GOT3 (cell line): ENCODE data around the gene CSTPP1.
"Not testable (repeated sequence)": the region's sequence is repeated elsewhere in the genome, so short reads cannot be mapped to it uniquely, and the experiment has no call there.

Experiments
- DNase-seq: peaks from one replicate; lab custom pipeline; 2025; ENCODE audit warnings: mixed read lengths; lab: John Stamatoyannopoulos, UW

Gene CSTPP1

DNA sequence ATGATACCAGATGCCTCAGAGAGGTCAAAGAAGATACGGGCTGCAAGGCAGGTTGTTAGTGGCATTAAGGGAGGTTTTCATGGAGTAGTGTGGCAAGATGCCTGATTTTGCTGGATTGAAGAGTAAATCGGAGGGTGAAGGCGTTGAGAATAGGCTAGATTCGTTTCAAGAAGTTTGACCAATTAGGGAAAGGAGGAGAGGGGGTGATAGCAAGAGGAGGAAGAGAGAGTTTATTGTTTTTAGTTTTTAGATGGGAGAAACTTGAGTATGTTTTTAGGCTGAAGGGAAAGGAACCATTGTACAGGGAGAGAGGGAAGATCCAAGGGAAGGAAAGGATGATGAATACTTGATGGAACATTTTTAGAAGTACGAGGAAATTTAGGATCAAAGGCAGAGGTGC is 16.5 kb downstream of the CSTPP1 start:
- no peak for DNase-seq

DNA sequence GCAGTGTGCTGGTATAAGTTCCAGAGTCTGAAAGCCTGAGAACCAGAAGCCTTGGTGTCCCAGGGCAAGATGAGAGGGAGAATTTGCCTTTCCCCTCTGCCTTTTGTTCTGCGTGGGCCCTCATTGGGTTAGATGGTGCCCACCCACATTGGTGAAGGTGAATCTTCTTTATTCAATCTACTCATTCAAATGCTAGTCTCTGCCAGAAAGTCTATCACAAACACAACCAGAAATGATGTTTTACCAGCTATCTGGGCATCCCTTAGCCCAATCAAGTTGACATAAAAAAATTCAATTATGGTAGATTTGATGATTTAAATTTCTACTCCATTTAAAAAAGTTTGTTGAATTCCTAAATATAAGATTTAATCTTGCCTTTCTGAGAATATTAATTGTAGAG is 22.2 kb downstream of the CSTPP1 start:
- DNase-seq = no peak

DNA sequence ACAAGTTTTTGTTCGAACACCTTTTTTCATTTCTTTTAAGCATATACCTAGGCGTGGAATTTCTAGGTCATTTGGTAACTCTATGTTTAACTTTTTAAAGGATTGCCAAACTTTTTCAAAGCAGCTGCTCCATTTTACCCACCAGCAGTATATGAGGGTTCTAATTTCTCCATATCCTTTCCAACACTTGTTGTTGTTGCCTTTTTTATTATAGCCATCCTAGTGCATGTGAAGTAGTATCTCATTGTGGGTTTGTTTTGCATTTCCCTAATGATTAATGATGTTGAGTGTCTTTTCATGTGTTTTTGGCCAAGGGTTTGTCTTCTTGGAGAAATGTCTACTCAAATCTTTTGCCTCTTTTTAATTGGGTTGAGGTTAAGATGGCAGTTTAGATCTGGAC is 24.5 kb downstream of the CSTPP1 start:
- DNase-seq = no peak

DNA sequence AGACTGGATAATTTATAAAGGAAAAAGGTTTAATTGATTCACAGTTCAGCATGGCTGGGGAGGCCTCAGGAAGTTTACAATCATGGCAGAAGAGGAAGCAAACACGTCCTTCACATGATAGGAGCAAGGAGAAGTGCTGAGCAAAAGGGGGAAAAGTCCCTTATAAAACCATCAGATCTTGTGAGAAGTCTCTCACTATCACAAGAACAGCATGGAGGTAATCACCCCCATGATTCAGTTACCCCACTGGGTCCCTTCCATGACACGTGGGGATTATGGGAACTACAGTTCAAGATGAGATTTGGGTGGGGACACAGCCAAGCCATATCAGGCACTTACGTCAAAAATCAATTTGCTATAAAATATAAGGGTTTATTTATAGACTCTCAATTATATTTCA is 25.3 kb downstream of the CSTPP1 start:
- not testable (repeated sequence) for DNase-seq

DNA sequence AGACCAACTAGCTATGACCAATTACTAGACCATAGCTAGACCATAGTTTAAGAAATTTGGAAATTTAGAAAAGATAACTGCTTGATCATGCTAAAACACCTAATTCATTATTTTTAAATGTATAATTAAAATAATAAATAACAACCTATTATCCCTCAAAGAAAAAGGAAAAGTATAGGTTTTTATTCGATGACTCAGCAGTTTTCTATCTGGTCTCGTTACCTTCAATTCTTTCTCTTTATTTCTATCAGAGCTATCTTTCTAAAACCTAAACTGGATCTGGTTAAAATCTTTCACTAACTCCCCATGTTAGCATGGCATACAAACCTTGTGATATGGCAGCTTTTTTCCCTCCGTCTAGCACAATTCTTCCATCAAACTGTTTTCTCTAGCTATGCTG is 27.3 kb downstream of the CSTPP1 start:
- no peak for DNase-seq

DNA sequence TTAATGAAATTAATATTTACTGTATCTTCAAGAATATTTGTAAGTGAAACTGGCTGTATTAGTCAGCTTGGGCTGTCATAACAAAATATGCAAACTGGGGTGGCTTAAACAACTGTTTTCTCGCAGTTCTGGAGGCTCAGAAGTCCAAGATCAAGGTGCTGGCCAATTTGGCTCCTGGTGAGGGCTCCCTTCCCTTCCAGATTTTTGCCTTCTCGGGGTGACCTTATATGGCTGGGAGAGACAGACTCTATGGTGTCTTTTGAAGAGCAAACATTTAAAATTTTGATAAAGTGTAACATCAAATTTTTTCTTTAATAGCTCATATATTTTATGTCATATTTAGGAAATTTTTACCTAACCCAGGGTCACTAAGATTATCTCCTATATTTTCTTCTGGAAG is 30.2 kb downstream of the CSTPP1 start:
- DNase-seq = no peak

DNA sequence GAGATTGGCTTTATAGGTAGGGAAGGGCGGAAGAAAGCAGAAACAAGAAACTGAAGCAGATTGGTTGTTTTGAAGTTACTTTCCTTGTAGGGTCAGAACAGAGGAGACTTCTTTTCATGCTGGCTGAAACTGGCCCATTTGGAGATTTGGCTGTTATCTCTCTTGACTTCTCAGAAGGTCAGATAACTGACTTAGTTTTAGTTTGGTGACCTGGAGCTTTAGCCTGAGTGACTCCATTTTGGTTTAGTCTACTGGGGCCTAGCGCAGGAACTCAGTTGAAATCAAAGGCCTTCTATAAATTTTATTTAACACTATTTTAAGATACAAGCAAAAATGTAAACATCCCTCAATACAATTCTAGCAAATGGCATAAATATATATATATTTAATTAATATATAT is 31.4 kb downstream of the CSTPP1 start:
- no peak for DNase-seq

DNA sequence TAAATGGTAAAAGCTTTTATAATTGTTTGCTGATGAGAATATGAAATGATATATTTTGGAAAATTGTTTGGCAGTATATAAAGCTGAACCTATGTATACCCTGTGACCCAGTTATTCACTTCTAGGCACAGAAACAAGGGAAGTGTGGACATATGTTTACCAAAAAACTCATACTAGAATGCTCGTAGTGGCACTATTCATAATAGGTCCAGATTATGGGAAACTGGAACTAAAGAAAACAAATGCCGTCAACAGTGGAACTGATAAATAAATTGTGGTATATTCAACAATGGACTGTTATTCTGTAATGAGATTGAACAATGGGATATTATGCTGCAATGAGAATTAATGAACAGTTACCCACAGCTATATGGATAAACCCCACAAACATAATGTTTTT is 32.8 kb downstream of the CSTPP1 start:
- DNase-seq = no peak

DNA sequence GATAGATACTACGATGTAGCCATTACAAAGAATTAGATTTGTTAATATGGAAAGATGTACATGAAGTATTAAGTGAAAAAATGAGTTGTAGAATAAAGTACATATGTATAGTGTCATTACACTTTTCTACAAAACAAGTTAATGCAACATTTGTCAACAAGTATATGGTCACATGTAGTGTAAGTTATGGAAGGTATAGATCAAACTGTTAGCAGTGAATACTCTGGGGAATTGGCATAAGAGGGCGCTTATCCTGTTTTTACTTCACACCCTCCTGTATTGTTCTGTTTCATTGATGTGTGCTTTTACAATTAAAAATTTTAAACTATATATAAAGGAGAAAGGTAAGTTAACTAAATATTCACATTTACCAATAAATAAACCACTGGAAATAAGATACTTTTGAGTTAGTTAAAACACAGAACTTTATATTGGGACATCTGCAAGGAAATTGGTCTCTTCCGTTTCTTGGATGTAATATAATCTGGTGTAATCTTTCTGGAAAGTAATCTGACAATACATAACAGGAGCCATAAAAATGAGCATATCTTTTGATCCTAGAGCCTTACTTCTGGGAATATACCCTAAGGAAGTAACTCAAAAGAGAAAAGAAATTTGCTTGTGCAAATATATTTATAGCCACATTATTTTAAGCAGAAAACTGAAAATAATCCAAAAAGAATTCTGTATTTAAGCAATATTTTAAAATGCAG is 34.5 kb downstream of the CSTPP1 start:
- no peak for DNase-seq

DNA sequence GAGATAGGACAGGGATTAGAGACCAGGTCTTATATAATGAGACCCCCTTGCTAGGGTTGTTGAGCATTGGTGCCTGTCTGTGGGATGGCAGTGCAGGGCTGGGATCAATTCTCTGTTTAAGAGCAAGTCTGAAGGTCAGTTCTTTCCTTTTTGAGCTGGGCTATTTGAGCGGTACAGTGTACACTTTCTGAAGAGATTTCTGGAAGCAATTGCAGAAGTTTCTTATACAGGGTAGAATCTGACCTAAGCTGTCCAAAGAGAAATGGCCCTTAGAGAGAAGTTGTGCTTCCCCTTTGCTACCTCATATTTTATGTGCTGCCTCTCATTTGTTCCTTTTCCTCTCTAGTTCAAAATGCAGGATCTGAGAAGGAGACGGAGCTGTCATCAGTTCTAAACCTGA is 35.8 kb downstream of the CSTPP1 start:
- DNase-seq = no peak

DNA sequence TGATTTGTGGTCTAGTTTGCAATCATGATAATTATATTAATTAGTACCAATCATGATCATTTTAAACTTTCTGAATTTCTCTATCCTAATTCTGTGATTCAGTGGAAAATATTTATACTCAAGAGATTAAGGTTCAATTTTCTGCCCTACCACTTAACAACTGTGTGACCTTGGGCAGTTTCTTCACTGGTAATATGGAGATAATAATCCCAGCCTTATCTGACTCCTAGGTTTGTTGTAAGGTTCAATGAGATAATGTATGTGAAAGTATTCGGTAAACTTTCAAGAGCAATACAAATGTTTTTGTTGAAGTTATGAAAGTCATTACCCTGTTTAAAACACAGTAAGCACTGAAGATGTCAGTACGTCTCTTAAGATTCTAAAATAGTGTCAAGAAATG is 36.3 kb downstream of the CSTPP1 start:
- no peak for DNase-seq

DNA sequence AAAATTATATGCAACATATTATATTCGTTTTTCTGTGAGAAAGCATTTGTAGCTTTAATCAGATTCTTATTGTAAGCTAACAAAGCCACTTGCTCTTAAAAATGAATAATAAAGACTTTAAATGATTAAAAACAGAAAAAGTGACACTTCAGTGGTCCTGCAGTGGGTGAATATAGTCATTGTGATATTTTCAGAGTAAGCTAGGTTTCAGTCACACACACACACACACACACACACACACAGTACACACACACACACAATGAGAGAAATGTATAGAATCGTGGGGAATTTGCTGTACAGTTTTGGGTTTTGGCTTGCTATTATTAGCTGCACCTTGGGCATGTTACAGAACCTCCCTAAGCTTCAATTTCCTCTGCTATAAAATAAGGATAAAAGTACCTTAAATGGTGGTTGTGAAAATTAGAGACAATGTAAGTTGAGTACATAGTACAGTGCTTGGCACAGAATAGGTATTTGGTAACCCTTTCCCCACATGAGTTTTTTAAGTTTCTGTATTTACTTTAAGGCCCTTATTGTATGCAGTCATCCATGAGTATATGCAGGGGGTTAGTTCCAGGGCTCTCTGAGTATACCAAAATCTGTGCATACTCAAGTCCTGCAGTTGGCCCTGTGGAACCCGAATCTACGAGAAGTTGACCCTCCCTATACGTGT is 39.8 kb downstream of the CSTPP1 start:
- no peak for DNase-seq

DNA sequence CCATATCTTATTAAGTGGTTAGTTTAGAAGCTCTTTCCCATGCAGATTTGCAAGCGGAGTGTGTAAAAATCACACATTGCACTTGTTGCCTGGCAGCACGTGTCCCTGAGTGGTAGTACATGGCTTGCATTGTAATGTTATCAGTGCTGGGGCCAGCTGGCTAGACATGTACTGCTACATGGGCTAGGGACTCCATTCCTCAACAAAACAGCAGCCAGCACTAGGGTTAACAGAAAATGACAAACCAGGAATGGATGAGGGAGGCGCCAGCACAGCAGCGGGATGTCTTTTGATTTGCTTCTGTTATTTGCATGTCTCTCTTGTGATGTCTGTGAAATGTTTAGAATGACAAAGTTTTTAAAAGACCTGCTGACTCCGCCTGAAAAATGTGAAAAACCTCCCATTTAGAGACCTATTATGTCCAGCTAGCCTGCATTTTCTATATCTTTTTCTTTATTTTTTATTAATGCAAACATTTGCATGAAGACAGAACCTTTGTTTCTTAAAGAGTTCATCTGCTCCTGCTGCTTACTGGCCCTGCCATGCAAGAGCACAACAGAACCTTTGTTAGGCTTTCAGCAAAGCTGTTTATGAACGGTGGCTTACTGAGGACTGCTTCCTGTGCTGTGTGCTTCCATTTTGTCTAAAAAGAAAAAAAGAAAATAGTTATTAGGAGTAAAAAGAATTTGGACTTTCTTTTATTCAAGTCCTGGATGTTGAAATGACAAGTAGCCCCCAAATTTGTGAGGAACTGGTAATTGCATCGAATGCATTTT is 40.7 kb downstream of the CSTPP1 start:
- DNase-seq = no peak

DNA sequence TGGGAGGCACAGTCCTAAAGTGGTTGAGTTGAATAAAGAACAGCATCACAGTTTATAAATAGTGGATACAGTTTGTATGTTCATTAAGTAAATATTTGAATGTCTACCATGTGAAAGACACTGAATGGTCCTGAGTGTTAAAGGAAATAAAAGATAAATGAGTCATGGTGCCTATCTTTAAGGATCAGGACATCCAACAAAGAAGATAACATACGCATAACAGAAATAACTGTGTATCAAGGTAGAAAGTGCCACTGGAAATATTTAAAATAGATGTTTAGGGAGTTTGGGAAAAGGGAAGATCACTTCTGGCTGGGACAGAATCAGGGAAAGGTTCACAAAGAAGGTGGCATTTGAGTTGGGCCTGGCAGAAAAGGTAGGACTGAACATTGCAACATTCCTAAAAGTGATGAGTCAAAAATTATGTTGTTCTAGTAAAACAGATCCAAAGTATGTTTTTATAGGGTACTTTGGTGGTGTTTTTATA is 41.5 kb downstream of the CSTPP1 start:
- DNase-seq = no peak

DNA sequence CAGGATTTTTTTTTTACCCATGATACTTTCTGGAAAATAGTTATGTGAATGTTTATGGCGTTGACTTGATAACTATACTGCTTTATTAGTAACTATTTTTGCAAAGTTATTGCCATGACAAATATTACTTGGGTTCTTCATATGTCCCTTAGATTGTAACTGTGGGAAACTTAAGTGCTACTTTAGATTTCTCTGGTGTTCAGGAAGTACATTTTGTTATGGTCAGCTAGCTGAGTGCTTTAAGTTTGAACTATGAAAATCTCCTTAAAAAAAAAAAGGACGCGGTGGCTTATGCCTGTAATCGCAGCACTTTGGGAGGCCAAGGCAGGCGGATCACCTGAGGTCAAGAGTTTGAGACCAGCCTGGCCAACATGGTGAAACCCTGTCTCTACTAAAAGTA is 42.8 kb downstream of the CSTPP1 start:
- no peak for DNase-seq

DNA sequence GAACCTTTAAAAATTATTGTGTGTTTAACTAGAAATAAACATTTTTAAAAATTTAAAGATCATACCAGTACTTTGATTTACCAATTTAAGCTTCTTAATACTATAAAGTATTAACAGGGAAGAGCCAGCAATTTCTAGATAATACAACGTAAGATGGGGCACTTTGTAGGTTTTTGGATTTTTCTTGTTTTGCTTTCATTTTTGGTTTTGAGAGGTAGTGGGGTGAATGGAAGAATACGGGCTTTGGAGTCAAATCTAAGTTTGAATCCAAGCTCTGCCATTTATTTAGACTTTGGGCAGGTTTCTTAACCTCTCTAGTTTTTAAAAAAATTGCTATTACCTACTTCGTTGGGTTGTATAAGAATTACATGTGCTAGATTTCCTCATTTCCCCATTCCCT is 44.9 kb downstream of the CSTPP1 start:
- DNase-seq = no peak

DNA sequence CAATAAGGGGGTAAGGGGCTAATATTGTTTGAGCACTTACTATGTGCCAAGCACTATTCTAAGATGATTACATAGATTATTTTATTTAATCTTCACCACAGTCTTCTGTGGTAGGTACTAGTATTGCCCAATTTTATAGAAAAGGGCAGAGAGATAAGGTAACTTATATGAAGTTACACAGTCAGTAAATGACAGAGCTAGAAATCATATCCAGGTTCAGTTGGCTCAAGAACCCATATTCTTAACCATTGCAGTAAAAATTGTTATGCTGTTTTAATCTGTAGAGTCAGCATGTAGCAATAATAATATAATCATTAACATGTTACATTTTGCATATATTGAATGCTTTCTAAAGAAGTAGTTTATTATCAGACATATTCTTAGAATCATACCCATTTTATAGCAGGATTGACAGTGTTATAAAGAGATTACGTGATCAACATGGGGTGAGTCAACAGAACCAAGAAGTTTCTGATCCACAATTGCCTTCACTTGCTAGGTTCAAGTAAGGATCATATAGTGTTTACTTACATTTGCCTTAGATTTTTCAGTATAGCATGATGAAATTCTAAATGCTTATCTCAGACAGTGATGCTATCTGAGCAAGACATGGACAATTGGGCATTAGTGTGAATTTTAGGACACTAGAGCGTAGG is 46.4 kb downstream of the CSTPP1 start:
- DNase-seq = no peak

DNA sequence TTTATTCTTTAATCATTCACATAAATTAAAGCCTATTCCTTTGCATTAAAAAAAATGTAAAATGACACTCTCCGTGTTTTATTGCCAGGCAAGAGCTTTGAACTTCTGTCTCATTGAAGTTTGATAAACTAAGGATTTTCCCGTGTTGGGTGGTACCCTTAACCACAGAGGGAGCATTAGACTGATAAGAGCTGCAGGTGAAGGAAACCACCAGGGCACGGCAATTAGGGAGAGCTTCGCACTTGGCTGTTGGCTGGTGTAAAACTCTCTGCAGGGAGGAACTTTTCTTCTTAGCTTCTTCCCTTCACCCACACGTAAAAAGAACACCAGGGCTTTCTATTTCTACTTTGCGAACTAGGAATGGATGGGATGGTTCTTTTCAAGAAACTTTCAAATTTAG is 47.0 kb downstream of the CSTPP1 start:
- no peak for DNase-seq

DNA sequence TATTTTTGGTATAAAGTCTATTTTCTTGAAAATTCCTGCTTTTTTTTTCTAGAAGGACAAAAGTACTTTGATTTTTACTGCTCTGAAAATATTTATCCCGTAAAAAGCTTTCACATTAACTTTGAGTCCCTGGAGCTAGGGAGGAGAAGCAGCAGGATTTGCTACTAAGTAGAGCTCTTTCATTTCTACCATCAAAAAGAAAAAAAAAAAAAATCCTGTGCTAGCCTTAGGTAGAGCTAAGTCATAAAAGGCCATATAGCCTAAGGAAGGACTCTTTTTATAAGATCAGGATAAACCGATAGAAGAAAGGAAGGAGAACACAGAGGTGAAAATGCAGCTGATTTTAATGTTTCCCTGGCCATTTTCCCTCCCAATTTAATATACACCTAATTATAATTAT is 48.0 kb downstream of the CSTPP1 start:
- no peak for DNase-seq

DNA sequence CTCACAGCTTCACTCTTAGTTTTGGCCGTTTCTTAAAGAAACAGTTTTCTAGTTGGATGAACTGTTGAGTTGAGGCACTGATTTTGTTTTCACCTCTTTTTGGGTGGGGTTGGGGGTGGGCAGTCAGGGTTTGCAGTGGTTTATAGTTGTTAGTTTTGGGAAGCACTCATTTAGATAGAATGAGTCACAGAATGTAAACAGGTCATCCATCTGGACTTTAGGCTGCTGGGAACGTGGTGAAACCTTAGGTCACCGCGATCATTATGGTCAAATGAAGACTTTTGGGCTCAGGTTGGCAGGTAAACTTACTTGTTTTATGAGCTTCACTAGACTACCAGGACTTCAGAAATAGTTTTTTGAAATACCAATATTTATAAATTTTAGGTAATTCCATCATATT is 48.4 kb downstream of the CSTPP1 start:
- no peak for DNase-seq

DNA sequence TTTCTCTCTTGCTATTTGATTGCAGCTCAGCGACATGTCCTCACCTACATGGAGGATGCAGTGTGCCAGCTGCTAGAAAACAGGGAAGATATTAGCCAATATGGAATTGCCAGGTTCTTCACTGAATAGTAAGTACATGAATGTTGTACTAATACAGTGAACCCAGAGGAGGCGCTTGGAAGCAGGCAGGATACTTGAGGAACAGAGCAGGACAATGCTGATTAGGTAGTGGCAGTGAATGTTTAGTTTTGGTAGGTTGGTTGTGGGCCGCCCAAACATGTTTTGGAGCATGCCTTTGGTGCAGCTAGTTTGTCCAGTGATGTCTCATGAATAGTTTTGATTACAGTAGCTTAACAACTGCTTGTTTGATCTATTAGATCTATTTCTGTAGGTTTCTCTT is 50.6 kb downstream of the CSTPP1 start:
- DNase-seq = no peak

DNA sequence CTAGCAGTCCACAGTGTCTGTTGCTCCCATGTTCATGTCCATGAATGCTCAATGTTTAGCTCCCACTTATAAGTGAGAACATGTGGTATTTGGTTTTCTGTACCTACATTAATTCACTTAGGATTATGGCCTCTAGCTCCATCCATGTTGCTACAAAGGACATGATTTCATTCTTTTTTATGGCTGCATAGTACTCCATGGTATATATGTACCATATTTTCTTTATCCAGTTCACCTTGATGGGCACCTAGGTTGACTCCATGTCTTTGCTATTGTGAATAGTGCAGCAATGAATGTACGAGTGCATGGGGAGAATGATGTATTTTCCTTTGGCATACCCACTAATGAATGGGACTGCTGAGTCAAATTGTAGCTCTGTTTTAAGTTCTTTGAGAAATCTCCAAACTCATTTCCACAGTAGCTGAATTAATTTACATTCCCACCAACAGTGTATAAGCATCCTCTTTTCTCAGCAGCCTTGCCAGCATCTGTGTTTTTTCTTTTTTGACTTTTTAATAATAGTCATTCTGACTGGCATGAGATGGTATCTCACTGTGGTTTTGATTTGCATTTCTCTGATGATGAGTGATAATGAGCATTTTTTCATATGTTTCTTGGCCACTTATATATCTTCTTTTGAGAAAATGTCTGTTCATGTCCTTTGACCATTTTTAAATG is 53.4 kb downstream of the CSTPP1 start:
- not testable (repeated sequence) for DNase-seq
